ENCODE results near the gene ILK. TPM values are rescaled to one million over a fixed set of nuclear protein-coding genes. Genes with fewer than 3 reads are reported as not detected.

Gene ILK
- total RNA-seq, 2 donors from 2014 or later: 115 to 157 TPM

DNA sequence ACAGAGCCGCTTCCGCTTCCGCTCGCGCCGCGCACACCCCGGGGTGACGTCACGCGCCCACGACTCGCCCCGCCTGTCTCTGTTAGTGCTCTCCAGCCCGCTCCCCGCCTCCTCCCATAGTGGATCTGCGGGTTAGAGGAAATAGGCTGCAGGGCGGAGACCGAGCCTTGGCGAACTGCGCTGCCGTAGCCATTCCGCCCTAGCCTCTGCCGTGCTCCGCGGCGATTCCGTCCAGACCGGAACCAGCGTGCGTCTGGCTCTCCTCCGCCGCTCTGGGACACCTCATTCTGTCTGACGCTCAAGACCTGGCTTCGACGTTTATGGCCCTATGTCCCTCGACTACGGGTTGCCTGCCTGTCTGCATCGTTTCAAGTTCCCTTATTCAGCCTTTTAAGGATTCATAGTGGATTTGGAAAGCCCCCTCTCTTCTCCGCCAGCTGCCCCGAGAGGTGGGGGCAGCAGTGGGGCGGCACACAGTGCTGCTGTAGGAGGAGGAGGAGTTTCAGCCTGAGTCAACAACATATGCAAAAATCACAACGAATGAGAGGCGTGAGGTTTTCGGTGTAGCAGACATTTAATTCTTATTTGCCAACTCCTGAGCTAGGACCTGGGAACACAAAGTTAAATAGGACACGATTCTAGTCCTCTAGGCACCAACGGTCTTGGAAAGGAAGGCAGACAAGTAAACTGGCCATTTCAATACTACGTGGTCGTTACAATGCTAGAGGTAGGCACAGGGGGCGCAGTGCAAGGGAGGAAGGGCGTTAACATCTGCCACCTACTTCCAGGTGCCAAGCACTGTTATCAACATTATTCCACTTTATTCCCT lies 8.9 kb downstream of the ILK start, which contains the start of gene TAF10:
Gene TAF10 (minus strand): TSS at position 4 of the 829 bp plus-strand sequence. CDS start 27 bp downstream, outside the sequence.
- peaks cover 10% of the 10 kb centered on the region for H3K4me1 ChIP-seq
- intact Hi-C loops (cut with DNase I): no loop called here

DNA sequence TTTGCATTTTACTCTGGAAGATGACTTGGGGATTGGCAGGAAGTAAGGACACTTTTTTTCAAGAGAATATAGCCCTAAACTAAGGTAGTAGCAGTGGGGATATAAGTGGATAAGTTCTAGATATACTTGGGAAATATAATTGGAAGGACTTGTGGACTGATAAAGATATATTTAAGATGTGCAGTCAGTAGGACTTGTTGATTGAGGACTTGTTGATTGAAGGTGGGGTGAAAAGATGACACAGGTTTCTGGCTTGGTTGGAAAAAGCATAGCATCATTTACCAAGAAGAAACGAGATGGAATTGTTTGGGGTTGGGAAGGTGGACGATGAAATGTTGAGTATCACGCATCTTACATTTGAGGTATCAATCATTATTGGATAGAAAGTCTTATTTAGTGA lies 9.9 kb downstream of the ILK start:
- DNase-seq: no peak
- Histone ChIP-seq H3K9me3 (no peaks in the 10 kb centered on the region), H3K36me3 (peaks cover 17% of the 10 kb centered on the region), H3K9ac (ENCODE audit: low read depth in 2 of 2, low read length in 2 of 2) (peak overlapping the region in 1 of 2 donors; percentile 91), H3K27ac (peak overlapping the region; percentile 100), H3K4me1 (peaks cover 12% of the 10 kb centered on the region), H3K27me3 (no peaks in the 10 kb centered on the region), H3K4me3 (peak overlapping the region; percentile 76)
- intact Hi-C loops (cut with DNase I): no loop called here
- TF ChIP-seq CTCF (IDR thresholded peaks at IDR 0.05): no peak

More for the DNA sequence above, 8.9 kb downstream of the ILK start, which contains the start of gene TAF10:
- Histone ChIP-seq H3K4me3 (peak within 1 kb of the TSS; percentile 76), H3K9ac (ENCODE audit: low read depth in 2 of 2, low read length in 2 of 2) (peak within 1 kb of the TSS; percentile 91 to 97), H3K36me3 (peaks cover 23% of the 10 kb centered on the region), H3K27me3 (no peaks in the 10 kb centered on the region), H3K27ac (peak within 1 kb of the TSS; percentile 100), H3K9me3 (no peaks in the 10 kb centered on the region)
- TF ChIP-seq CTCF (IDR thresholded peaks at IDR 0.05): peak; percentile 50
- peak; percentile 98 for DNase-seq

- Histone ChIP-seq H3K27ac (no peak overlapping the region), H3K9ac (ENCODE audit: low read depth in 2 of 2, low read length in 2 of 2) (no peak overlapping the region), H3K27me3 (no peaks in the 10 kb centered on the region), H3K36me3 (peaks cover 8% of the 10 kb centered on the region), H3K4me1 (peaks cover 12% of the 10 kb centered on the region), H3K9me3 (no peaks in the 10 kb centered on the region), H3K4me3 (no peak overlapping the region)
- TF ChIP-seq CTCF (IDR thresholded peaks at IDR 0.05): no peak
- DNase-seq: no peak
- intact Hi-C loops (cut with DNase I): no loop called here
These were observed 10.9 kb downstream of the ILK start for GRCh38 chr11:6614446-6614845.

DNA sequence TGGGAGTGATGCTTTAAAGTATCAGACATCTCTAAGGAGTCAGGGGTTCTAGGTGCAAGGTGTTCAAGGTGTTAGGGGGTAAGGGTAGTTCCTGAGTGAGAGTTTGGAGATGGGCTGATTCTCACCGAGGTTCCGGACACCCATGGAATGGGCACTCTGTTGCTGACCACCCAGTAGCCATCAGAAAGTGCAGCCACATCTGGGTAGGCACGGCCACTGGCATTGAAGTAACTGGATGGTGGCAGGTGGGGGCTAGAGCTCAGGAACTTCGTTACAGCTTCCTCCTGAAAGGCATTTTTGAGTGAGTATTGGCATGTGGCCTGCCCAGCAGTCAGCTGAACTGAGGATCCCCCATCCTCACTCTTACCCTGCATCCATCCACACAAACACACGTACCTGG lies 11.5 kb downstream of the ILK start:
- TF ChIP-seq CTCF (IDR thresholded peaks at IDR 0.05): no peak
- no peaks in the 10 kb centered on the region for H3K9me3 ChIP-seq
- no peak overlapping the region for H3K27ac ChIP-seq
- H3K4me1 ChIP-seq: peaks cover 12% of the 10 kb centered on the region
- H3K4me3 ChIP-seq: no peak overlapping the region
- H3K9ac ChIP-seq (ENCODE audit: low read depth in 2 of 2, low read length in 2 of 2): no peak overlapping the region
- intact Hi-C loops (cut with DNase I): no loop called here
- H3K27me3 ChIP-seq: no peaks in the 10 kb centered on the region
- H3K36me3 ChIP-seq: peaks cover 5% of the 10 kb centered on the region
- no peak for DNase-seq

- Histone ChIP-seq H3K9ac (ENCODE audit: low read depth in 2 of 2, low read length in 2 of 2) (no peak overlapping the region), H3K36me3 (no peaks in the 10 kb centered on the region), H3K9me3 (no peaks in the 10 kb centered on the region), H3K4me3 (no peak overlapping the region), H3K4me1 (peaks cover 9% of the 10 kb centered on the region), H3K27ac (no peak overlapping the region), H3K27me3 (no peaks in the 10 kb centered on the region)
- intact Hi-C loops (cut with DNase I): no loop called here
- no peak for TF ChIP-seq CTCF (IDR thresholded peaks at IDR 0.05)
- no peak for DNase-seq
These were observed 12.5 kb downstream of the ILK start for GRCh38 chr11:6615882-6616585.
